ENCODE results near the gene NTM.

DNA sequence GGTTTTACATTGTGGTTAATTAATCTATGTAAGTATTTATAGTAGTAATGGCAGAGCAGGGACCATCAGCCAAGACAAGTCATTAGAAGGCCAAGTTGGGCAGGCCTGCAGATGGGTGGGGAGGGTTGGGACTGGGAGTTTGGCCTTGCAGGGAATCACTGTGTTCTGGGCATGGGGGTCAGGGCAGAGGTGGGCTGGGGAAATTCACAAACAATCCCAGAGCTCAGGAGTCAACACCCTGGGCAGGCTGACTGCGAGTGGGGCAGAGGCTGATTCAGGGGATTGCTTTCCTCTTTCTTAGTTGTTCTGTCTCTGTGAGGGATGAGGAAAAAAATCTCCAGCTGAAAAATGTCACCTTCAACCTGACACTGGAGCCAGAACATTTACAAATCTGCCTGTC, 322.5 kb downstream of the NTM start:
- TF ChIP-seq, protein P1, sequence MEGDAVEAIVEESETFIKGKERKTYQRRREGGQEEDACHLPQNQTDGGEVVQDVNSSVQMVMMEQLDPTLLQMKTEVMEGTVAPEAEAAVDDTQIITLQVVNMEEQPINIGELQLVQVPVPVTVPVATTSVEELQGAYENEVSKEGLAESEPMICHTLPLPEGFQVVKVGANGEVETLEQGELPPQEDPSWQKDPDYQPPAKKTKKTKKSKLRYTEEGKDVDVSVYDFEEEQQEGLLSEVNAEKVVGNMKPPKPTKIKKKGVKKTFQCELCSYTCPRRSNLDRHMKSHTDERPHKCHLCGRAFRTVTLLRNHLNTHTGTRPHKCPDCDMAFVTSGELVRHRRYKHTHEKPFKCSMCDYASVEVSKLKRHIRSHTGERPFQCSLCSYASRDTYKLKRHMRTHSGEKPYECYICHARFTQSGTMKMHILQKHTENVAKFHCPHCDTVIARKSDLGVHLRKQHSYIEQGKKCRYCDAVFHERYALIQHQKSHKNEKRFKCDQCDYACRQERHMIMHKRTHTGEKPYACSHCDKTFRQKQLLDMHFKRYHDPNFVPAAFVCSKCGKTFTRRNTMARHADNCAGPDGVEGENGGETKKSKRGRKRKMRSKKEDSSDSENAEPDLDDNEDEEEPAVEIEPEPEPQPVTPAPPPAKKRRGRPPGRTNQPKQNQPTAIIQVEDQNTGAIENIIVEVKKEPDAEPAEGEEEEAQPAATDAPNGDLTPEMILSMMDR (IDR thresholded peaks at IDR 0.05; ENCODE audit: low read length) = no peak
- TF ChIP-seq EZH2 (IDR thresholded peaks at IDR 0.05; ENCODE audit: borderline replicate concordance, low read length) = no peak

All from OCI-LY1 (cell line).